Endothelial cell of umbilical vein (primary cell): ENCODE results near the gene MIXL1. TPM values are rescaled to one million over a fixed set of nuclear protein-coding genes. Genes with fewer than 3 reads are reported as not detected.

ENCODE experiments used
- BruUV-seq: library from RNA; stranded (reverse); fragments of 400-500 nt; replicated peaks from 2 replicates; lab custom pipeline; 2021; lab: Mats Ljungman, UMichigan
- CTCF ChIA-PET: fragments of 300-600, 350-600 bp; sonication (Branson Sonifier 250); formaldehyde crosslinking; loops from one replicate; lab custom pipeline; 2021; ENCODE audit warnings: antibody characterized with exemption, inconsistent platforms; lab: Charles Lee
- POLR2A ChIA-PET: fragments of 300-600, 350-600 bp; sonication (Branson Sonifier 250); formaldehyde crosslinking; loops from one replicate; lab custom pipeline; 2021; ENCODE audit warnings: antibody characterized with exemption, inconsistent platforms; lab: Charles Lee
- DNase-seq: peaks from one replicate; pipeline ENCODE4 v3.0.0-alpha.2; 2011; ENCODE audit warnings: low read depth, low spot score
- FAIRE-seq: peaks from 2 replicates; lab custom pipeline; 2011; peaks lifted over from hg19 to GRCh38; lab: Jason Lieb, UNC
- H2AFZ ChIP-seq: 2 replicates; pipeline ENCODE4 v1.6.0; 2012; ENCODE audit warnings: low read depth, low read length, control low read depth, inconsistent platforms
- H3K27ac ChIP-seq: 2 replicates; pipeline ENCODE4 v1.5.1; 2011; ENCODE audit warnings: low read depth, mild to moderate bottlenecking, control low read depth, low read length, moderate library complexity; ENCODE audit not compliant: insufficient read depth
- H3K27me3 ChIP-seq, 2 experiments: 2 replicates each; pipeline versions ENCODE4 v1.6.0 to v1.6.1; 2011; ENCODE audit warnings: low read length in 2 of 2, mixed read lengths in 1 of 2; ENCODE audit not compliant: control insufficient read depth in 2 of 2, insufficient read depth in 2 of 2
- H3K36me3 ChIP-seq, 2 experiments: 2 replicates in 1 of 2; 3 replicates in 1 of 2; pipeline ENCODE4 v1.5.1; 2011; ENCODE audit warnings: low read length in 2 of 2, mild to moderate bottlenecking in 1 of 2, moderate library complexity in 1 of 2; ENCODE audit not compliant: control insufficient read depth in 2 of 2, insufficient read depth in 2 of 2; ENCODE audit errors: extremely low read depth in 1 of 2
- H3K4me1 ChIP-seq: 3 replicates; pipeline ENCODE4 v1.5.1; 2011; ENCODE audit warnings: mild to moderate bottlenecking, low read length; ENCODE audit not compliant: control insufficient read depth, insufficient read depth; ENCODE audit errors: extremely low read depth
- H3K4me2 ChIP-seq: 2 replicates; pipeline ENCODE4 v1.6.1; 2011; ENCODE audit warnings: low read length, control low read depth, mixed read lengths; ENCODE audit not compliant: insufficient read depth
- H3K4me3 ChIP-seq, 3 experiments: fragments of 200-600 bp in 1 of 3; sonication (generic), shearing (Covaris generic) in 1 of 3; replicated peaks in 1 of 3; 2 replicates each; pipeline ENCODE4 v1.5.1; 2011 to 2016; ENCODE audit warnings: control low read depth in 3 of 3, low read length in 3 of 3, mild to moderate bottlenecking in 2 of 3, inconsistent platforms in 1 of 3, low read depth in 1 of 3, moderate library complexity in 1 of 3; ENCODE audit not compliant: insufficient read depth in 1 of 3
- H3K79me2 ChIP-seq: 2 replicates; pipeline ENCODE4 v1.6.0; 2012; ENCODE audit warnings: low read length, inconsistent platforms; ENCODE audit not compliant: control insufficient read depth, insufficient read depth
- H3K9ac ChIP-seq: replicated peaks from 2 replicates; pipeline ENCODE3; 2011; ENCODE audit warnings: low read length, control low read depth; ENCODE audit not compliant: insufficient read depth; ENCODE audit errors: extremely low read depth
- H3K9me1 ChIP-seq: replicated peaks from 3 replicates; pipeline ENCODE4 v1.6.0; 2011; ENCODE audit warnings: mild to moderate bottlenecking, low read length; ENCODE audit not compliant: control insufficient read depth, insufficient read depth; ENCODE audit errors: extremely low read depth
- H3K9me3 ChIP-seq: replicated peaks from 2 replicates; pipeline ENCODE4 v1.5.1; 2012; ENCODE audit warnings: low read length, inconsistent platforms; ENCODE audit not compliant: control insufficient read depth, insufficient read depth
- H4K20me1 ChIP-seq: replicated peaks from 2 replicates; pipeline ENCODE3; 2011; ENCODE audit warnings: mild to moderate bottlenecking, low read length; ENCODE audit not compliant: control insufficient read depth, insufficient read depth; ENCODE audit errors: extremely low read depth
- EZH2 ChIP-seq: IDR thresholded peaks from 2 replicates; pipeline ENCODE4 v1.6.1; 2012; ENCODE audit warnings: borderline replicate concordance, low read depth, mild to moderate bottlenecking, moderate library complexity, low read length, inconsistent platforms; ENCODE audit not compliant: severe bottlenecking
- FOS ChIP-seq: IDR thresholded peaks from 2 replicates; pipeline ENCODE4 v1.6.1; 2011; ENCODE audit warnings: mild to moderate bottlenecking, low read length, moderate library complexity, borderline replicate concordance; ENCODE audit not compliant: insufficient read depth
- GATA2 ChIP-seq: IDR thresholded peaks from 2 replicates; pipeline ENCODE4 v1.7.0; 2011; ENCODE audit warnings: low read depth, mild to moderate bottlenecking, moderate library complexity, mixed read lengths, low read length; ENCODE audit not compliant: insufficient read length, insufficient read depth
- JUN ChIP-seq: IDR thresholded peaks from 2 replicates; pipeline ENCODE4 v1.6.1; 2011; ENCODE audit warnings: borderline replicate concordance, low read depth; ENCODE audit not compliant: insufficient read length, insufficient read depth
- MYC ChIP-seq: IDR thresholded peaks from one replicate; pipeline ENCODE4 v1.6.1; 2011; ENCODE audit warnings: mild to moderate bottlenecking, low read depth, low read length
- POLR2A ChIP-seq: IDR thresholded peaks from 2 replicates; pipeline ENCODE4 v1.6.1; 2012; ENCODE audit warnings: low read depth, mild to moderate bottlenecking, control low read depth, low read length
- POLR2AphosphoS5 ChIP-seq: IDR thresholded peaks from 2 replicates; pipeline ENCODE4 v1.6.1; 2012; ENCODE audit warnings: low read depth, mild to moderate bottlenecking, control low read depth, low read length, moderate library complexity; ENCODE audit not compliant: insufficient read depth
- dilution Hi-C: fragments of 300-500 bp; cut with MboI; formaldehyde crosslinking; loops from one replicate; pipeline ENCODE4 v1.15.0; 2019; ENCODE audit warnings: low sequenced_read_pairs; ENCODE audit not compliant: extremely low pct_ligation_motif_present
- intact Hi-C: fragments of 100-400 bp; cut with micrococcal nuclease; formaldehyde crosslinking; loops from one replicate; pipeline ENCODE4 v1.10.0; 2022
- polyA plus RNA-seq, 4 experiments: library from polyadenylated mRNA; depleted of rRNA in 3 of 4; stranded (reverse) in 3 of 4; unstranded in 1 of 4; fragments of >200 nt; gene quantifications; 2 replicates each; pipeline versions ENCODE4 v1.2.1 to v1.2.3, GENCODE V29; 2011 to 2012; ENCODE audit warnings: missing spikeins in 1 of 4
- total RNA-seq: library from RNA; stranded (reverse); gene quantifications from 2 replicates; pipeline ENCODE4 v1.2.3, GENCODE V29; 2021
- TF ChIP-seq, protein P1 (sequence below), 2 donors: IDR thresholded peaks; 1 replicate in 1 of 2; 2 replicates in 1 of 2; pipeline ENCODE4 v1.5.1; 2011; ENCODE audit warnings: low read length in 2 of 2, mild to moderate bottlenecking in 2 of 2, moderate library complexity in 2 of 2, control low read depth in 1 of 2, inconsistent platforms in 1 of 2, low read depth in 1 of 2; ENCODE audit not compliant: insufficient read depth in 1 of 2; ENCODE audit errors: extremely low read depth in 1 of 2
- TF ChIP-seq, protein P2 (sequence below): IDR thresholded peaks from 2 replicates; pipeline ENCODE4 v1.6.1; 2011; ENCODE audit not compliant: insufficient read depth, insufficient read length

MIXL1 gene
- total and polyA plus RNA-seq, 2 donors (not counting 3 experiments of a cell fraction or from before 2014, with no cell fraction given), result 0.58 to 1.2 TPM

DNA sequence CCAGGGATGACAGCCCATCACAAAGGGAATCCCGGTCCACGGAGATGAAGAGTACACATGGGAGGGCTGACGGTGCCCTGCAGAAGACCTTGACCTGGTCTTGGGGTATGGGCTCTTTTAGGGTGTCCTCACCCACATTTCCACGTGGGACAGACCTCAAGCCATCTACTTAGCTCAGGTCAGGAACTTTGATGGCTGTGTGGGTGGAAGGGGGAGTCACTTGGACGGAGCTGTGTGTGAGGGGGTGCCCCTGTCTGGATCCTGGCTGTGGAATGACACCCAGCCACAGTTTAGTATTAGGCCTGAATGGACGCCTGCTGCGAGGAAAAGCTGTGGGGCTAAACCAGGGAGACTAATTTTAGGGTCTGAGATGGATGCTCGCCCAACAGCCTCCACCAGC lies 10.9 kb upstream of the MIXL1 start:
- Histone ChIP-seq H3K27ac (no peak overlapping the region), H4K20me1 (no peaks in the 10 kb centered on the region), H3K27me3 (no peaks in the 10 kb centered on the region), H3K4me2 (no peak overlapping the region), H3K36me3 (no peaks in the 10 kb centered on the region), H2AFZ (no peak overlapping the region), H3K9ac (no peak overlapping the region), H3K79me2 (no peaks in the 10 kb centered on the region), H3K4me3 (no peak overlapping the region), H3K9me1 (no peaks in the 10 kb centered on the region), H3K4me1 (no peaks in the 10 kb centered on the region), H3K9me3 (no peaks in the 10 kb centered on the region)
- dilution Hi-C loops (no loop called here), intact Hi-C loops (no loop called here)
- ChIA-PET CTCF (interaction anchor here (1.6 kb wide), 1 partner anchor 15 kb away, joined by 7 read pairs; no protein-coding TSS in a partner anchor), POLR2A (no interaction called here)
- TF ChIP-seq EZH2, result no peak
- TF ChIP-seq, protein P1, sequence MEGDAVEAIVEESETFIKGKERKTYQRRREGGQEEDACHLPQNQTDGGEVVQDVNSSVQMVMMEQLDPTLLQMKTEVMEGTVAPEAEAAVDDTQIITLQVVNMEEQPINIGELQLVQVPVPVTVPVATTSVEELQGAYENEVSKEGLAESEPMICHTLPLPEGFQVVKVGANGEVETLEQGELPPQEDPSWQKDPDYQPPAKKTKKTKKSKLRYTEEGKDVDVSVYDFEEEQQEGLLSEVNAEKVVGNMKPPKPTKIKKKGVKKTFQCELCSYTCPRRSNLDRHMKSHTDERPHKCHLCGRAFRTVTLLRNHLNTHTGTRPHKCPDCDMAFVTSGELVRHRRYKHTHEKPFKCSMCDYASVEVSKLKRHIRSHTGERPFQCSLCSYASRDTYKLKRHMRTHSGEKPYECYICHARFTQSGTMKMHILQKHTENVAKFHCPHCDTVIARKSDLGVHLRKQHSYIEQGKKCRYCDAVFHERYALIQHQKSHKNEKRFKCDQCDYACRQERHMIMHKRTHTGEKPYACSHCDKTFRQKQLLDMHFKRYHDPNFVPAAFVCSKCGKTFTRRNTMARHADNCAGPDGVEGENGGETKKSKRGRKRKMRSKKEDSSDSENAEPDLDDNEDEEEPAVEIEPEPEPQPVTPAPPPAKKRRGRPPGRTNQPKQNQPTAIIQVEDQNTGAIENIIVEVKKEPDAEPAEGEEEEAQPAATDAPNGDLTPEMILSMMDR (IDR thresholded peaks at IDR 0.05; ENCODE audit: extremely low read depth in 1 of 2, insufficient read depth in 1 of 2, low read depth in 1 of 2, low read length in 2 of 2), result no peak
- no peak for TF ChIP-seq FOS
- no peak for TF ChIP-seq MYC
- no peak for TF ChIP-seq JUN
- TF ChIP-seq GATA2, result no peak
- no peak for TF ChIP-seq POLR2AphosphoS5
- no peak for TF ChIP-seq POLR2A
- TF ChIP-seq, protein P2, sequence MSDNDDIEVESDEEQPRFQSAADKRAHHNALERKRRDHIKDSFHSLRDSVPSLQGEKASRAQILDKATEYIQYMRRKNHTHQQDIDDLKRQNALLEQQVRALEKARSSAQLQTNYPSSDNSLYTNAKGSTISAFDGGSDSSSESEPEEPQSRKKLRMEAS, result no peak
- no TSS peak for BruUV-seq
- DNase-seq (no peak), FAIRE-seq (no peak)
